Transverse colon (tissue), 4 donors: ENCODE results near the gene LTBR. TPM values are rescaled to one million over a fixed set of nuclear protein-coding genes. Genes with fewer than 3 reads are reported as not detected.
A peak's percentile ranks its signal among the peaks of the same experiment; 100 is the strongest.

Source experiments
- DNase-seq: peaks from one replicate; pipeline ENCODE4 v3.0.0-alpha.2; 2019
- H3K27ac ChIP-seq, 4 donors: fragments of 200-600 bp; sonication (generic); 2 replicates each; pipeline ENCODE4 v1.5.1; 2016 to 2018; ENCODE audit warnings: inconsistent platforms in 4 of 4
- H3K27me3 ChIP-seq: fragments of 200-600 bp; sonication (generic); 2 replicates; pipeline ENCODE4 v1.5.1; 2017; ENCODE audit warnings: inconsistent platforms
- H3K36me3 ChIP-seq, 4 donors: fragments of 200-600 bp; sonication (generic); 2 replicates each; pipeline ENCODE4 v1.5.1; 2017 to 2019; ENCODE audit warnings: inconsistent platforms in 4 of 4
- H3K4me1 ChIP-seq, 4 donors: fragments of 200-600 bp; sonication (generic); 2 replicates each; pipeline ENCODE4 v1.5.1; 2017 to 2020; ENCODE audit warnings: inconsistent platforms in 4 of 4
- H3K4me3 ChIP-seq, 4 donors: fragments of 200-600 bp; sonication (generic); 1 replicate in 1 of 4; 2 replicates in 3 of 4; pipeline versions ENCODE4 v1.5.1 to v1.6.1; 2017 to 2019; ENCODE audit warnings: inconsistent platforms in 4 of 4
- H3K9me3 ChIP-seq, 2 donors: fragments of 200-600 bp; sonication (generic); 2 replicates each; pipeline ENCODE4 v1.5.1; 2017 to 2019; ENCODE audit warnings: inconsistent platforms in 2 of 2
- CTCF ChIP-seq, 5 experiments: fragments of 200-600 bp in 3 of 5; fragments of 450-650 bp in 2 of 5; sonication (generic) in 3 of 5; IDR thresholded peaks; 1 replicate in 2 of 5; 2 replicates in 3 of 5; pipeline ENCODE4 v1.5.1; 2016 to 2017; ENCODE audit warnings: antibody characterized with exemption in 5 of 5, inconsistent platforms in 3 of 5, mild to moderate bottlenecking in 2 of 5, moderate library complexity in 1 of 5
- EP300 ChIP-seq: sonication (generic); formaldehyde crosslinking; IDR thresholded peaks from one replicate; pipeline ENCODE4 v1.6.1; 2017; ENCODE audit warnings: antibody characterized with exemption, low read depth
- POLR2A ChIP-seq: fragments of 450-650 bp; IDR thresholded peaks from one replicate; pipeline ENCODE4 v1.6.1; 2016; ENCODE audit warnings: antibody characterized with exemption, mild to moderate bottlenecking, moderate library complexity
- POLR2AphosphoS5 ChIP-seq, 3 donors: sonication (generic); formaldehyde crosslinking; IDR thresholded peaks; one replicate each; pipeline ENCODE4 v1.6.1; 2016; ENCODE audit warnings: antibody characterized with exemption in 3 of 3
- WGBS, 2 donors: methylation state at CpG; one replicate each; pipeline ENCODE4 v1.1.5; 2018; ENCODE audit warnings: low coverage in 1 of 2; 5-methylcytosine and 5-hydroxymethylcytosine counted together
- in situ Hi-C, 4 donors: fragments of 200-750 bp; cut with MboI; loops; one replicate each; pipeline versions ENCODE4 v1.15.0 to v1.15.1; 2017; ENCODE audit warnings: low sequenced_read_pairs in 3 of 4, low pct_ligation_motif_present in 1 of 4, low pct_unique_long_range_greater_than_20kb in 1 of 4
- intact Hi-C: fragments of 100-400 bp; cut with DNase I; formaldehyde crosslinking; loops from one replicate; pipeline ENCODE4 v1.15.1; 2023; ENCODE audit warnings: low total_unique reads
- total RNA-seq, 4 donors: library from RNA; depleted of rRNA; stranded (reverse); fragments of >200 nt; gene quantifications; one replicate each; pipeline ENCODE4 v1.1.0, GENCODE V29; 2016

LTBR gene
- total RNA-seq, 4 donors from 2014 or later, result 148 to 367 (median 208) TPM

- DNase-seq, result no peak
- no peaks in the 10 kb centered on the region for H3K36me3 ChIP-seq
- no peak for TF ChIP-seq POLR2A
- TF ChIP-seq EP300, result no peak
- TF ChIP-seq CTCF (IDR thresholded peaks at IDR 0.05), result no peak
- TF ChIP-seq POLR2AphosphoS5 (IDR thresholded peaks at IDR 0.05), result no peak
- H3K9me3 ChIP-seq, result no peaks in the 10 kb centered on the region
- H3K4me3 ChIP-seq, result no peak overlapping the region
- H3K27ac ChIP-seq, result peak overlapping the region; percentile 58 to 98 (median 68)
- 53 to 65% methylated on average over 4 to 10 of the region's 10 CpGs for WGBS, 2 donors
- intact Hi-C loops (no loop called here), in situ Hi-C loops (loop anchor here in 2 of 4 donors (25.0 kb wide), 2 partner anchors 117 to 192 kb away; partner anchors contain the start of genes TAPBPL (in 2 of the 2), VAMP1 (in 2 of the 2) and GAPDH (in 1 of the 2))
- H3K4me1 ChIP-seq, result peaks cover 9 to 42% (median 24%) of the 10 kb centered on the region in 4 donors
- no peaks in the 10 kb centered on the region for H3K27me3 ChIP-seq
Observed at GRCh38 chr12:6345319-6346091, 38.5 kb upstream of the LTBR start.

GRCh38 chr12:6346235-6346832, 37.6 kb upstream of the LTBR start:
- H3K4me1 ChIP-seq, result peaks cover 9 to 42% (median 24%) of the 10 kb centered on the region in 4 donors
- no peaks in the 10 kb centered on the region for H3K36me3 ChIP-seq
- 85% methylated on average over 5 of the region's 5 CpGs; no CpG with 5 or more reads in 1 of the 2 donors for WGBS, 2 donors
- intact Hi-C loops, result no loop called here
- no peak for TF ChIP-seq POLR2AphosphoS5 (IDR thresholded peaks at IDR 0.05)
- TF ChIP-seq EP300, result no peak
- TF ChIP-seq POLR2A, result no peak
- no peak for TF ChIP-seq CTCF (IDR thresholded peaks at IDR 0.05)
- in situ Hi-C loops, result loop anchor here in 2 of 4 donors (25.0 kb wide), 2 partner anchors 116 to 191 kb away; partner anchors contain the start of genes TAPBPL (in 2 of the 2), VAMP1 (in 2 of the 2) and GAPDH (in 1 of the 2)
- no peak for DNase-seq
- H3K4me3 ChIP-seq, result no peak overlapping the region
- H3K27me3 ChIP-seq, result no peaks in the 10 kb centered on the region
- no peaks in the 10 kb centered on the region for H3K9me3 ChIP-seq
- H3K27ac ChIP-seq, result peak overlapping the region; percentile 61 to 98 (median 69)

GRCh38 chr12:6346942-6347341, 37.0 kb upstream of the LTBR start:
- H3K27ac ChIP-seq, result peak overlapping the region; percentile 63 to 98 (median 69)
- TF ChIP-seq POLR2AphosphoS5 (IDR thresholded peaks at IDR 0.05) (no peak), POLR2A (no peak), EP300 (no peak), CTCF (IDR thresholded peaks at IDR 0.05) (no peak)
- H3K4me1 ChIP-seq, result peaks cover 9 to 42% (median 24%) of the 10 kb centered on the region in 4 donors
- H3K36me3 ChIP-seq, result no peaks in the 10 kb centered on the region
- no peak overlapping the region for H3K4me3 ChIP-seq
- H3K9me3 ChIP-seq, result no peaks in the 10 kb centered on the region
- DNase-seq, result no peak
- in situ Hi-C loops (loop anchor here in 2 of 4 donors (25.0 kb wide), 2 partner anchors 115 to 190 kb away; partner anchors contain the start of genes TAPBPL (in 2 of the 2), VAMP1 (in 2 of the 2) and GAPDH (in 1 of the 2)), intact Hi-C loops (no loop called here)
- H3K27me3 ChIP-seq, result no peaks in the 10 kb centered on the region
- 81 to 86% methylated on average over 3 to 8 of the region's 8 CpGs for WGBS, 2 donors
